SK-N-SH (cell line): ENCODE data around the gene CDH12.

Experiments
- MXI1 ChIP-seq: IDR thresholded peaks from 2 replicates; pipeline ENCODE4 v1.6.1; 2012; ENCODE audit warnings: mild to moderate bottlenecking, low read depth, low read length, improper control_type of control experiment
- NFIC ChIP-seq: IDR thresholded peaks from 2 replicates; pipeline ENCODE4 v1.4.0; 2012; ENCODE audit warnings: borderline replicate concordance
- POLR2AphosphoS5 ChIP-seq: IDR thresholded peaks from 2 replicates; pipeline ENCODE4 v1.6.1; 2012; ENCODE audit warnings: low read depth, low read length

DNA sequence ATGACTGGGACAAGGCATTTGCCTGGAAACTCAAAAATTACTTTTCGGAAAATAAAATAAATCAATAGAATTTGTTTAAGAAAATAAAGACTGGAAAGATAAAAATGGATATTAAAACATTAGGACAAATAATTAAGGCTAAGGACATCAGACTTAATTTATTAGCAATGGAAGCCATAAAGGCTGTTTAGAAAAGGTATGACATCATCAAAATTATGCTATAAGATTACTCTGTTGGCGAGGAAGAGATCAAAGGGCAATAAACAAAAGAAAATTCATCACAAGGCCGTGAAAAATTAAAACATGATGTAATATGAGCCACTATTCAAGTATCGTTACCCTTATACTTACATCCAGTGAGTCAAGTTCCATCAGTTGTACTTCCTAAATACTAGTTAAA is 2.7 kb upstream of the CDH12 start:
- TF ChIP-seq MXI1: no peak
- TF ChIP-seq POLR2AphosphoS5: no peak
- no peak for TF ChIP-seq NFIC
